HG03354 (cell line): ENCODE results near the gene MRPL10.

ENCODE experiments used
- ATAC-seq: cut with Tn5 transposase; IDR thresholded peaks from one replicate; pipeline ENCODE4 v1.9.1; 2021; ENCODE audit warnings: mild to moderate bottlenecking; ENCODE audit not compliant: unreplicated experiment, poor library complexity, severe bottlenecking

MRPL10 gene

DNA sequence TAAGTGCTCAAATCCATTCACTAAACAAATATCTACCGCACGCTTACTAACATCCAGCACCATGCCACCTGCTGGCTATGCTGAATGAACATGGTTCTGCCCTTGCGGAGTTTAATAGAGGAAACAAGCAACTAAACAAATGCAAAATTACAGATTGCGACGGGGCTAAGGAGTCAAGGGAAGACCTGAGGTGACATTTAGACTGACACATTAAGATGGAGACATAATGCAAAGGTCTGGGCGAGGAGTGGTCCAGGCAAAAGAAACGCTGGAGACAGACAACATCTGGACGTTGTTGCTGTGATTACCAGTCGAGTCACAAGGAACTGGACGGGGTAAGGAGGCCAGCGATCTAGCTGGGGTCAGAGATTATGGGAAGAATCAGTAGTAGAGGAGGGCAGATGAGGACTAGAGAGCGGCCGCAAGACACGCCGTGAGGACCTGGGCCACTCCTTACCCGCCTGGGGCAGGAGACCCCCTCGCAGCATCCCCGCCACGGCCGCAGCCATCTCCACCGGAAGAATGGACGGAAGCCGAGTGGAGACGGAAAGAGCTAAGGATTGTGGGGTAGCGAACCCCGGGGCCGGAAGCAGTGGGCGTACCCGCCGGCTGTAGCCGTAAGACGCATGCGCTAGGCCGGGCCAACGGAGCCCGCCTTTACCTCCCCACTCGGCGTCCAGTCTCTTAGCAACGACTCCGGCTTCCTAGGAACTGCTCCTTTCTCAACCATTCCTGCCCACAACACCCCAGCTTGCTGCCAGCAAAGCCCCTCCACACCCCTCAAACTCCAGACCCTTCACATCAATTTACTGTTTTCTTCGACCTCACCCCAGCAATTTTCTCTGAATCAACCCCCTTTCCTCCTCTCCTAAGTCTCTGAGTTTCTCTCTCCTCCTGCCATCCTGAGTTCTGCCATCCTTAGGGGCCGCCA, at the start of gene MRPL10, which contains the start of gene LRRC46:
Gene MRPL10, minus strand, starts transcription at position 539 of the 931 bp plus-strand sequence. Its CDS starts 30 bp downstream, at position 509.
Gene LRRC46, plus strand, starts transcription at position 668 of the 931 bp plus-strand sequence. CDS start 320 bp downstream, outside the sequence.
- peak; percentile 92 for ATAC-seq

DNA sequence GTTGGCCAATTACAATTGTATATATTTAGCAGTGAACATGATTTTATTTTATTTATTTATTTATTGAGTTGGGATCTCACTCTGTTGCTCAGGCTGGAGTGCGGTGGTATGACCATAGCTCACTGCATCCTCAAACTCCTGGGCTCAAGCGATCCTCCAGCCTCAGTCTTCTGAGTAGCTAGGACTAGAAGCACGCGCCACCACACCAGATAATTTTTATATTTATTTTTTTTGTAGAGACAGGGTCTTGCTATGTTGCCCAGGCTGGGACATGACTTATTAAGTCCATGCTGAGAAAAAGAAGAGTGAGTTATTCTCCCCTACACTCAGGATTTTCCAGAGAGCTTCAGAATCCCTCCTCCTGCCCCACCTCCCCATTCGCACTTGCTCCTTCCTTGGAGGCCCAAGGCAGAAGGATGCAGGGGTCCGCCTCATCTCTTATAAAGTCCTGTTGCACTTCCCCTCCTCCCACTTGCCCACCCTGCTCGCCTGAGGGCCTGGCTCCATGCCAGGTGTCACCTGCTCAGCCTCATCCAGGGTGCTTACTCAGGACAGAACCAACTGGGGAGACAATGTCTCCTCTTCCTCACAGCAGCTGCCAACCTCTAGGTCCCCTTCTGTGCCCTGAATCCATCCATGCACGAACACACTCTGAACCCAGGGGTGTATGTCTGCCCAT, 48.6 kb upstream of the MRPL10 start:
- no peak for ATAC-seq

DNA sequence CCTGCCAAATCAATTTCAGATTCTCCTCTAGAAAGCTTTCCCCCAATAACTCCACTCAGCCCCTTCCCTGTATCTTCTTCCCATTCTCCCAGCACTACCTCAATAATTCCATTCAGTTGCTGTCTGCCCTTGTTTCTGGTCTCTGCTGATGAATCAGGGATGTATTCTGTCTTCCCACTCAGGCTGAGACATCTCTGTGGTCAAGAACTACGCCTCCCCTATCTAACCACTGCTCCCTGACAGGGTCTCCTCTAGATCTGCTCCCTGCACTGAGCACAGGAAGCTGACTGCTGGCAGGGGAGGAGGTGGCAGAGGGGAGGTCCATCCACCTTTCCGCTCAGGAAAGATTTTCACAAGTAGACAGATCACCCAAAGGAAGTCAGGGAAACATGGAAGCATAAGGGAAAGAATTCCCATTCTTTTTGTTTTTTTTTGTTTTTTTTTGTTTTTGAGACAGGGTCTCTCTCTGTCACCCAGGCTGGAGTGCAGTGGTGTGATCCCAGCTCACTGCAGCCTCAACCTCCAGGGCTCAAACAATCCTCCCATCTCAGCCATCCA, 47.8 kb upstream of the MRPL10 start:
- no peak for ATAC-seq

DNA sequence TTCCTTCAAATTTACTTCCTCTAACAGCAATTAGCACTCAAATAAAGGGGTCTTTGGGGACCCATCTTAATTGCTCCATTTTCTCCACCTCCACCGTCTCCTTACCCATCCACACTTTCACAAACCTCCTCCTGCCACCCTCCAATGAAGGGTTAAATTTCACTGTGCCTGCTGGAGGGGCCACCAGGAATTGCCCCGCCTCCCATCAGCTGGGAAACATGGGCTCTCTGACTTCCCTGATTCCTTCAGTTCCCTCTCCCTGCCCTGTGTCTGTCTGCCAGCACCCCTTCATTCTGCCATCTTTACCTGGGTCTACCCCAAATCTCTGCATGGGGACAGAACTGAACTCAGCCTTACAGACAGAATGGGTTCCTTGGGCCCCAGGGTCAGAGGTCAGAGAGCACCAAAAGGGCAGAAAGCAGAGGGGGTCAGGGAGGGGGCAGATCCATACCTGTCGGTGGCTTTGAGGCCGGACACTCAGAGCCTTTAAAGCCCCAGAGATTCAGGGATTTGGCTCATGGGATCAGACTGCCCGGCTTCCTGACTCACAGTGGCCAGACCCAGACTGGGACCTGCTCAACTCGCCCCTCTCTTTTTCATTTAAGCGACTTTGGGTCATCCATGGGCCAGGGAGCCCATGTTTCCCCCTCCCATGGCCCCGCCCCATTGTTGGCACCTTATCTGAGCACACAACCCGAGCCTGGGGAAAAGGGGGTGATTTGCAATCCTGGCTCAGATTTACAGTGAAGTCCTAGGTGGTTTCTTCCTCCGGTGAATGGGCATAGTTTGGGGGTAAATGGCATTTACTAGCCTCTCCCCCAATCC, 47.1 kb upstream of the MRPL10 start:
- ATAC-seq, result no peak

DNA sequence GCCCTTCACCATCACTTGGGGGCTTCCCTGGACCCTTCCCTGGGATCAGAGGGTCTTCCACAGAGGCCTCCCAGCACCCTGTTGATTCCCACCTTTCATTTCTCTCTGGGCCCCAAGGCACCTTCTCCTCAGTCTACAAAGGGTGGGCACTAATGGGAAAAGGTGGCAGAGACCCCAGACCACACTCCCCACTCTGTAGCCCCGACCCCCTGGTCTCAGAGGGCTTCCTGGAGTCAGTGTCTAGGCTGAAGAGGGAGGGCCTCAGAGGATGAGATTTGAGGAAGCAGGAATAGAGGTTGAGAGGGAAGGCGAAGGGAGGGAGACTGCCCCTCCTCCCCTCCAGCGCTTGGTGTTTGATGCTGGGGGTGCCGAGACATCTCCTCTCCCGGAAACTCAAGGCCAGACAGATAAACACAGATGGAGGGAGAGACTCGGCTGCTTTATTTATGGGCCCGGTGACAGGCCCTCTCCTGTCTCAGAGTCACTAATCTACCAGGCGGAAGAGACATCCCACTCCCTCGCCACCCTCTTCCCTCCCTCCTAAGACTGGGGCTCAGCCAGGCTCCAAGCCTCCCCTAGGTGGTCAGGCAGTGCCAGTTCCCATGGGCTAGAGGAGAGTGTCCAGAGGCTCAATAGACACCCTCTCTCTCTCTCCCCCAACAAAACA, 46.2 kb upstream of the MRPL10 start:
- no peak for ATAC-seq

DNA sequence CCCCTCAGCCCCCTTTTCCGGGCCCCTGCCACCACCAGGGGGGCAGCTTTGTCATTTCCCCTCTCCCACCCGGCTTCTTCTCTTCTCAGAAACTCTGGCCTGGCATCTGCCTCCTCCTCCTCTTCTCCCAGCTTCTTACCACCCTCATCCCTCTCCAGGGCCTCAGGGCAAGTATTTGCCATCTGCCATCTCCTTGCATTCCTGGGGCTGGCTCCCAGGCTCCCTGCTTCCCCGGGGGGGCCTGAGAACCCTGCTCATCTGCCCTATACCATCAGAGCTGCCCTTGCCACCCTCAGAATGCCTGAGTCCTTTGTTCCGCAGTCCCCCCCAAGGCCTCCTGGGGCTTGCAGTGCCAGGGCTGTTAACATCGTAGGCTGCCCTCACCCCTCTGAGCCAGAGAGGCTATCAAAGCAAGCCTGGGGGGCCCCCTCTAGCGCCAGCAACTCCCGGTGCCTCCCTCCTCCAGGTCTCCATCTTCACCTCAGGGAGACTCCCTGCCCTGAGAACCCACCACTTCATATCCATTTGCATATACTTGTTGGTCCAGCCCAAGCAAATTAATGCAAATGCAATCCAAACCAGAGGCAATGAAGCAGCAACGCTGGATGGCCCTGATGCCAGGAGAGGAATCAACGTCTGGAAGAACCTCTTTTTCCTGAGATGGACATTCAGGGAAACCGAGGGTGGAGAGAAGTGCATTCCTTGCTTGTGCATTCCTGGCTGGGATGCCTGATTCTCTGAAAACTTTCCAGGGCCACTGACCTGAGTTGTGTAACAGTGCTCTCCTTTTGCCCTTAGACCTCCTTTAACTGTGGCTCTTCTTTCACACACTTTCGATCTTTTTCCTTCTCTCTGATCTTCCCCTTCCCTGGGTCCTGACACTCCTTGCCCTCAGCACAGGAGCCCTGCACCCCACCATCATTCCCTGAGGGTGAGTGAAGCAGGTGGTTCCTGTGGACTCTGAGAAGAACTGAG, 44.0 kb upstream of the MRPL10 start:
- ATAC-seq, result no peak

DNA sequence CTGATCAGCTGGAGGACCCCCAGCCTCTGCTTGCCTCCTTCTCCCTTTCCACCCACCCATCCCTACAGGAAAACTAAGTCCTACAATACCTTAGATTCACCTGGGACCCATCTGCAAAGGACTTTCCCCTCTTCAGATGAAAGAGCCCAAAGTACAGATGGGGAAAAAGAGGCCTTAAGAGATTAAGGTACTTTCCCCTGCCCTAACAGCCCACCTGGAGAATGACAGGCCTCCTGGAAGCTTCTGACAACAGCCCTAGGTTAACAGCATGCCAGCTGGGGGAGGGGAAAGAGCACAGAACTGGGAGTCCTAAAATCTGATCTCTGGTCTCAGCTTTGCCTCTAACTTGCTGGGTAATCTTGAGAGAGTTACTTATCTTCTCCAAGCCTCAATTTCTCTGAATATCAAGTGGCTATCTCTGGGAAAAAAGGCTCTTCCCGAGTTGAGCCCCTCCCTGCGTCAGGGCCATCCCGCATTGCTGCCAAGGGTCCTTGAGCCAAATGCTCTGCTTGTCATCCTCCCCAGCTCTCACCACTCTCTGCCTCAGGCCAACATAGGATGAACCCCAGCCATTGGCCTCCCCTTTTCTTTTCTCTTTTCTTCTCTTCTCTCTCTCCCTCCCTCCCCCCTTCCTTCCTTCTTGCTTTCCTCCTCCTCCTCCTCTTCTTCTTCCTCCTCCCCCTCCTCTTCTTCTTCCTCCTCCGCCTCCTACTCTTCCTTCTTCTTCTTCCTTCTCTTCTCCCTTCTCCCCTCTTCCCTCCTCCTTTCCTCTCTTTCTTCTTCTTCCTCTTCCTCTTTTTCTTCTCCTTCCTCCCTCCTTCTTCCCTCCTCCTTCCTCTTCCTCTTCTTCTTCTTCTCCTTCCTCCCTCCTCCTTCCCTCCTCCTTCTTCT, 42.1 kb upstream of the MRPL10 start:
- ATAC-seq, result no peak

DNA sequence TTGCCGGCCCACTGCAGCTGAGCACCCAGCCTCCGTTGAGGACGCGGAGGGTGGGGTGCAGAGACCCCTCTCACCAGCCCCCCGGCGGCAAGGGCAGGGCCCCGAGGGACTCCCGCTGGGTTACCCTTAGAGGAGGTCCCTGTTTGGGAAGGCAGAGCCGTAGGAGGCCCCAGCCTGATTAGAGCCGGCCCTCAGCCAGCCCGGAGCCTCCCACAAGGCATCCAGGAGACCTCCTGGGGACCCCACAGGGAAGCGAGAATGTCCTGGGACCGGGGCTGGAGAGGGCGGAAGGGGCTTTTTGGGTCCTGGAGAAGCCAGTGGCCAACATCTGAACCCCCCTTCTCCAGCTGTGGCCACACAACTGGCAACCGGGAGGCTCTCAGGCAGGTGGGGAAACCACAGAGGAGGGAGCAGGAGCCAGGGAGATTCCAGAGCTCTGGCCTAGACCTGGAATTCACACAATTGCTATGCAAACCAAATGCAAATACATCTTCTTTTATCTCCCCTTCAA, 41.4 kb upstream of the MRPL10 start:
- no peak for ATAC-seq

DNA sequence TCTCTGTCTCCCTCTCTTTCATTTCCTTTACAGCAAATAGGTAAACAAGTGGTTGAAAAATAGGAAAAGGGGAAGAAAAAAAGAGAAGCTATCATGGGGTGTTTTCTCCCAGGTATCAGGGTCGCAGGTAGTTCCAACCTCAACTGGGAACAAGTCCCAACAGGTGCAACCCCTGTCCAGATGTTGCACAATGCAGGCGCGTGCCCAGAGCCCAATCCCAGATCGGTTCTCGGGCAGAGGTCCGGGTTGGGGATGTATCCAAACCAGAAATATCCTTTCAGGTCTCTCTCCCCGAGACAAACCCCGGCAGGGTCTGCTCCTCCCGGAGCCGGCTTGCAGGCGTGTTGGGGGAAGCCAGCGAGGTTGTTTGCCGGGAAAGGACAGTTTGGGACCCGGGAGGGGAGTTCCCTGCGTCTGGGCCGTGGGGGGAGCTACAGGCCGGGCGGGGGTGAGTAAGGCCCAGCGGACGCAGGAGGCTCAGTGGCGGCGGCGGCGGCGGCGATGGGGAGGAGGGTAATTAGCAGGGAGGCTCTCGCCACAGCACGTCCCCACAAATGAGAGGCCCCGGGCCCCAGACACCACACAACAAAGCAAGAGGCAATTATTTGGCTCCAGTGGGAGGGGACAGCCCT, 40.8 kb upstream of the MRPL10 start:
- ATAC-seq, result no peak

DNA sequence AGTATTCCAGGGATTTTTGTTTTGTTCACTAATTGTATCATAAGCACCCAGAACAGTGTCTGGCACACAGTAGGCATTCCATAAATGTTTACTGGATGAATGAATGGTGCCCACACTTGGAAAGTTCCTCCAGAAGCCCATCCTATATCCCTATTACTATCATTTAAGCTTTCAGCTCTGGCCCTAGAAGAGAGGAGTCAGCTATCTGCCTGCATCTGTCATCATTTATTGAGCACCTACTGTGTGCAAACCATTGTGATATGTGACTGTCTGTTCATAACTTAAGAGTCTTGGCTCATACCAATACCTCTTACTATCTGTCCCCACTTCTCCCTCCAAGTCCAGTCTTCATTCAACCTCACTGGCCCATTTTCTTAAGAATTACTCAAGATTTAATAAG, 39.7 kb upstream of the MRPL10 start:
- ATAC-seq, result no peak

DNA sequence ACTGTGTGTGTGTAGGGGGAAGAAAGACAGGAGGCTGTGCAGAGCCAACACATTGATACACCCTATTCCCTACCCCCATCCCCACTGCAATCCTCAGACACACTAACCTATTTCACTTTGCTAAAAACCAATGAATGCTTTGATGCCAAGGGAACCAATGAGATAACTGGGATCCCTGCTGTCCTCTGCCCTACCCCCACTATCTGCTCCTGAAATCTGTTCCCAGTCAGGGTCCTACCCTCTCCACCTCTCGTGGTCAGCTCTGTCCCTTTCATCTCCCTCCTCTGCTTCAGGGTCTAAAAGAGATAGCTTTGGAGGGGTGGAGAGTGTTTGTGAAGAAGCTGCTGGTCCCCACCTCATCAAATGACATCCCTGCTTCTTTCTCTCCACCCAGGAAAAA, 38.7 kb upstream of the MRPL10 start:
- ATAC-seq, result no peak

DNA sequence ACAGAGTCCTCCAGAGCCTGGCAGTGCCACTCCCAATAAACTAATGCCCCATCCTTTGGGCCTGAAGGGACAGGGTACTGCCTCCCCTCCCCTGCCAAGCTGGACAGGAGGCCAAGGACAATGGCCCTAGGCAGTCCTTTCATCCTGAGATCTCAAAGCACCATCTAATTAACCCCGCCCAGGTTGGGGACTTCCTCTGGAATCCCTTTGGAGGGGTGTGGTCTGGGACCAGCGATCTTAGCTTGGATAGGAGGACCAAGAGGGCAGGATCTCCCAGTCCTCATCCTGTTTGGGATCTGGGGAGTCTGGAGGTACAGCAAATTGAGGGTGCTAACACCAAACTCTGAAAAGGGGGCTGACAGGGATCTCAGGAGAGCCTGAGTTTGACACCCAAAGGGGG, 37.8 kb upstream of the MRPL10 start:
- no peak for ATAC-seq

DNA sequence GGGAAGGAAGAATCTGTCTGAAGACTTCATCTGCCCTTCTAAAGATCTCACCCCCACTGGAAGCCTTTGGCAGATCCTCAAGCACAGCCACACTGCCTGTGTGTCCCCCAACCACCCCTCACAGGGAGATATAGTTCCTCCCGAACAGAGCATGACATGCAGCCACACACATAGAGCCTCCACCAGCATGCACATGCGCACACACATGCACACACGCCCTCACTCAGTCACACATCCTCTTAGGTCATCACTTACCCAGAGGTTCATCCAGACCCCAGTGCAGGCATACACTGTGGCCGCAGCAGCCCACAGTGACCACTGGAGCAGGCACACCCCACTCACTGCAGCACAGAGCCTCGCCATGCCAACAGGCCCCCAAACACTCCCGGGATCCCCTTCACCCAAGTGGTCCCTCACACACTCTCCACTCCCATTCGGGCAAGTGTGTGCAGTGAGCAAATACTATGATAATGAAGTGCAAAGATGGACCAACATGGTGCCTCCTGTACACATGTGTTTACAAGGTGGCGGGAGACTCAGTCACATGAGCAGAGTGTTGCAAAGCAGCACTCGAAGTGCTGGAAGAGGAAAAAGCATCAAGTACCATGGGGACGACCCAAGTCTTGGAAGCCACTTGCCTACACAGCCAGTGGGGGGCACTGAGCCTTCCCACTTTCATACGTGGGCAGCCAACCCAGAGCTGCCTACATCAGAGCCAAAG, 36.6 kb upstream of the MRPL10 start:
- no peak for ATAC-seq

DNA sequence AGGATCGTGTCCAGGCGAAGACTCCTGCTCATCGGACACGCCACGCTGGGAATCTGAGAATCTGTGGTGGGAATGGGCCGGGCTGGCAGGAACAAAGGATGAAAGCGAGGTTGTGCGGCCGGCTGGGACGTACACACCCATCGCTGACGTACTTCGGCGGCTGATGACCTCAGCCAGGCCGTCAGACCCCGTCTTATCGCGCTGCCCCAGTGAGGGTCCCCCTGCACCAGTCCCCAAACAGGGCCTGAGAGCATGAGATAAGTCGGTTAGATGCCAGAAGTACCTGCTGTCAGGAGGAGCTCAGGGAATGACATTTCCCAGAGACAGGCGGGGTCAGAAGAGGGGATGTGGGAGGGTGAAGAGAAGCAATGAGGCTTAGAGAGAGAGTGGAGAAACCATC, 35.6 kb upstream of the MRPL10 start:
- no peak for ATAC-seq

DNA sequence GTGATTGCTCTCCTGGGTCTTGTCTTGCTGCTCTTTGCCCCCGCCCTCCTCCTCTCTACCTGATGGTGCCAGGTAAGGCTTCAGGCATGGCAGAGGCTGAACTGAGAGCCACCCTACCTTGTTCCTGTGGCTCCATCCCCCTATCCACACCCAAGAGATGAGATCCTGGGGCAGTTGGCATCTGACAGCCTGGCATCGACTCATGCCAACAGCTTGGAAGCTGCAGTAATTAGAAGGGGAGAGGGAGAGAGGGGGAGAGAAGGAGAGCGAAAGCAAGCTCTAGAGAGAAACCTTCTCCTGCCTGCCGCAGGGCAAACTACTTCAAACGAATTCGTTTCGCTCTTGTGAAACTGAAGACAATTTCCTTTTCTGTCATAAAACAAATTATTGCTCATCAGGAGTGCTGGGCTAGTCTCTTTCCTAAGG, 33.5 kb upstream of the MRPL10 start:
- ATAC-seq, result no peak
